NCI-H1048 (cell line): ENCODE data around the gene CYP2A6.
"Not testable (repeated sequence)": the region's sequence is repeated elsewhere in the genome, so short reads cannot be mapped to it uniquely, and the experiment has no call there.

Source experiments
- DNase-seq: peaks from one replicate; lab custom pipeline; 2025; lab: John Stamatoyannopoulos, UW

The CYP2A6 gene

DNA sequence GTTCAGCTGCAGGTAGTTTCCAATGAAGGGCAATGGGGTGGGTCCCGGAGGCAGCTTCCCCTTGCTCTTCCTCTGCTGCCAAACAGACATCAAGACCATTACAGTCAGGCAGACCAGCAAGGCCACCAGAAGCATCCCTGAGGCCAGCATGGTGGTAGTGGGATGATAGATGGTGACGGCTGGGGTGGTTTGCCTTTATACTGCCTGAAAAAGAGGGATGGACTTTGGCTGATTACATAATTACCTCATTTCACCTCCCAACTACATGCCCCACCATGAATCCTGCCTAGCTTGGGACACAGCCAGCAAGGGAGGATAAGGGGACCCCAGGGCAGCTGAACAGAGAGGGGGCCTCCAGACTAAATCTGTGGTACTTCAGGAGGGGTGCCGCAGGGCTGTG lies at the start of gene CYP2A6:
TSS of gene CYP2A6 (minus strand) at position 171 of the 400 bp plus-strand sequence. CDS start at position 150, 21 bp downstream.
- not testable (repeated sequence) for DNase-seq

- DNase-seq: not testable (repeated sequence)
Observed at GRCh38 chr19:40899964-40900363, 49.7 kb upstream of the CYP2A6 start.

DNA sequence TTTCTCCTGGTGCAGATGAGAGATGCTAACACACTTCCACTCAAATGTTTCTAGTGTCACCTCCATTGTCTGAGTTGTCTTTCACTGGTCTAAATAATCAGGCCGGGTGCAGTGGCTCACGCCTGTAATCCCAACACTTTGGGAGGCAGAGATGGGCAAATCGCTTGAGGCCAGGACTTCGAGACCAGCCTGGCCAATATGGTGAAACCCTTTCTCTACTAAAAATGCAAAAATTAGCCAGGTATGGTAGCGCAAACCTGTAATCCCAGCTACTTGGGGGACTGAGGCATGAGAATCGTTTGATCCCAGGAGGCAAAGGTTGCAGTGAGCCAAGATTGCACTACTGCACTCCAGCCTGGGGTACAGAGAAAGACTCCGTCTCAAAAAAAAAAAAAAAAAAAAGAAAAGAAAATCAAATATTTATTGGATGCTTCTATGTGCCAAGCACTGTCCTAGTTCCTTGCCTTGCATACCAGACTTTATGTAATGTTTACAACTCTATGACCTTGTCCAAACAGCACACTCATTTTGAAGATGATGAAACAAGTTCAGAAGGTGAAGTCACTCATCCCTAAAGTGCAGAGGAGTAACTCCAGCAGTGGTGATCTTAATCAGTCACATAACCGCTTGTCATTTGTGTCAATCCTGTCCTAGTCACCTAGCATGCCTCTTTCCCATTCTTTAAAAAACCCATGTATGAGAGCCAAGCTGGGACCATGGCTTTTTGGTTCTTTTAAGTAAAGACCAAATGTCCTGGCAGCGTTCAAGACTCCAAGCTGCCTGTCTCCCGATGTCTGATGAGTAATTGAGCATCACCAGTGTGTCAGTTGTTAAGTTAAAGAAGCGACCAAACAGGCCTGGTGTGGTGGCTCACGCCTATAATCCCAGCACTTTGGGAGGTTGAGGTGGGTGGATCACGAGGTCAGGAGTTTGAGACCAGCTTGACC lies 46.9 kb upstream of the CYP2A6 start:
- not testable (repeated sequence) for DNase-seq

DNA sequence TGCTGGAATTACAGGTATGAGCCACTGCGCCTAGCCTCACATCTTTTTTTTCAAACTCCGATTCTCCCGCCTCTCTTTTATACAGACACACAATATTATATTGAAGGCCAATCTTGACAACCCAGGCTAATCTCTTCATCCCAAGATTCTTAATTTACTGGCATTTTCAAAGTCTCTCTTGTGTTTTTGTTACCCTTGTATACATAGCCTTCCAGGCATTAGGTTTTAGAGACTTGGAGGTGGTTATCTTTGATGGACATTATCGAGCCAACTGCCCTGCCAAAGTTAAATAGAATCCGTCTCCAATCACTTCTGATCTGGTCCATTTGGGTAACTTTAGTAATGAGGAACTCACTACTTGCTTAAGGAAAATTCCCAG lies 46.2 kb upstream of the CYP2A6 start:
- DNase-seq: no peak

- no peak for DNase-seq
Observed at GRCh38 chr19:40893112-40893511, 42.9 kb upstream of the CYP2A6 start.

GRCh38 chr19:40889366-40889765 lies 39.1 kb upstream of the CYP2A6 start:
- DNase-seq: no peak

GRCh38 chr19:40888191-40888590 lies 37.9 kb upstream of the CYP2A6 start:
- no peak for DNase-seq

DNA sequence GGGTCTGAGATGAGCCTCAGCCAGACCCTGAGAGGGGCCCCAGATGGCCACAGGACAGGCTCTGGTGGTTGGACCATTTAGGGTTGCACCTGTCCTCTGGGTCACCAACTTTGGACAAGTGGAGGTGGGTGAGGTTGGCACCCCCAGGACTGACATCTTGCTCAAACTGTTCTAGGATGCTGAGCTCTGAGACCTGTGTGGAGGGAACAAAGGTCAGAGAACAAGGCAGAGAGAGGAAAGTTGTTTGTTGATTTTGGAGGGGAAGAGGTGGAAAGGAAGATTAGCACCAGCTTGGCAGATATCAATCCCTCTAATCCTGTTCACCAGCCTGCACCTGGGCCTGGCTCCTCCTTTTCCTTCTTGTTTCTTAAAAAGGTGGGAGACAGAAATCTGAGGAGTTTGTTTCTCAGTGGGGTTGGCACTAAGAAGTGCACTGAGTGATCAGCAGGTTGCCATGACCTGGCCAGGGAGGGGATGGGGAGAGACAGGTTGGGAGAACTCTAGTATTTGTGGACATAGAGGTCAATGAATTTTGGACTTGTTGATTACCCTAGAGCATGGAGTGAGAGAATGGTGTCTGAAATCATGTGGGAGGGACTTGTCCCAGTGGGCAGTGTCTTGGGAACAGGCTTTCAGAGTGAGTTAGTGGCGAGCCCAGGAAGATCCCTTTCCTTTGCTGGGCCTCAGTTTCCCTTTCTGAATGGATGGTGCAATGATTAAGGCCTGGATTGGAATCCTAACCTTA lies 34.1 kb upstream of the CYP2A6 start:
- not testable (repeated sequence) for DNase-seq

- DNase-seq: not testable (repeated sequence)
Observed at GRCh38 chr19:40882062-40882461, 31.8 kb upstream of the CYP2A6 start, which contains the start of gene CYP2A7. TSS of gene CYP2A7 (minus strand) at chr19:40882231. CDS start at chr19:40882210, 21 bp downstream.

GRCh38 chr19:40879349-40879748 lies 29.1 kb upstream of the CYP2A6 start:
- DNase-seq: not testable (repeated sequence)

DNA sequence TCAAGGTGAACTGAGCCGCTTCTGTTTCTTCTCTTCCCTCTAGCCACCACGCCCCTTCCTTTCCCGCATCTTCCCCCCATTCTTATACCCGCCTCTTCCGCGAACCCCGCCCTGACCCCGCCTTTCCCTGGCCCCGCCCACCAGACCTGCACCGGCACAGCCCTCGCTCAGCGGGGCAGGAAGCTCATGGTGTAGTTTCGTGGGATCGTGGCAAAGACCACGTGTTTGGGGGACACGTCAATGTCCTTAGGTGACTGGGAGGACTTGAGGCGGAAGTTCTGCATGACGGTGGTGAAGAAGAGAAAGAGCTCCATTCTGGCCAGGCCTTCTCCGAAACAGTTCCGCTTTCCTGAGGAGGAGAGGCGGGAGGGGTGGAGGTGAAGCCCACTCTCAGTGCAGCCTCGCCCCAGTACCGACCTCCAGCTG lies 25.3 kb upstream of the CYP2A6 start:
- not testable (repeated sequence) for DNase-seq

DNA sequence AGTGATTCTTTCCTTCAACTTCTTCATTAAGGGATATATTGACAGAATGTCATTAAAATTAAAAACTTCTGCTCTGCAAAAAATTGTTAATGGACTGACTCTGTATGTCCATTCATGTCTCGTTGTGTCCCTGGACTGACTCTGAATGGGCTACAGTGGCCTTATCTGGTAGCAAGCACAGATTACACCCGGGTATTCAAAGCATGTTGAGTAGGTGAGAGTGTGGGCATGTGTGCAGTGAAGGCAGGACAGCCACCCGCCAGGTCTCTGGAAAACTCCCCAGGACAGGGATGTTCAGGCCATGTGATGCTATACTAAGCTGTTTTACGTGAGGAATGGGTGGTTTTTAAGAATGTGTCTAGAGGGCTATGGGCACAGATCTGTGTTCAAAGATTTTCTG lies 24.6 kb upstream of the CYP2A6 start:
- DNase-seq: not testable (repeated sequence)

- not testable (repeated sequence) for DNase-seq
Observed at GRCh38 chr19:40873873-40874272, 23.6 kb upstream of the CYP2A6 start.

DNA sequence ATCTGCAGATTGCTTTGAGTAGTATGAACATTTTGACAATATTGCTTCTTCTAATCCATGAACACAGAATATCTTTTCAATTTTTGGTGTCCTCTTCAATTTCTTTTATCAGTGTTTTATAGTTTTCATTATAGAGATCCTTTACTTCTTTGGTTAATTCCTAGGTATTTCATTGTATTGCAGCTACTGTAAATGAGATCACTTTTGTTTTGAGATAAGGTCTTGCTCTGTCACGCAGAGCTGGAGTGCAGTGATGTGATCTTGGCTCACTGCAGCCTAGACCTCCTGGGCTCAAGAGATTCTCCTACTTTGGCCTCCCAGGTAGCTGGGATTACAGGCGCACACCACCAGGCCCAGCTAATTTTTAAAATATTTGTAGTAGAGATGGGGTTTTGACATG lies 22.0 kb upstream of the CYP2A6 start:
- no peak for DNase-seq

GRCh38 chr19:40867701-40868100 lies 17.5 kb upstream of the CYP2A6 start:
- no peak for DNase-seq

GRCh38 chr19:40864739-40865496 lies 14.7 kb upstream of the CYP2A6 start:
- not testable (repeated sequence) for DNase-seq

- DNase-seq: no peak
Observed at GRCh38 chr19:40862785-40863184, 12.5 kb upstream of the CYP2A6 start.

- DNase-seq: no peak
Observed at GRCh38 chr19:40862333-40862732, 12.1 kb upstream of the CYP2A6 start.

DNA sequence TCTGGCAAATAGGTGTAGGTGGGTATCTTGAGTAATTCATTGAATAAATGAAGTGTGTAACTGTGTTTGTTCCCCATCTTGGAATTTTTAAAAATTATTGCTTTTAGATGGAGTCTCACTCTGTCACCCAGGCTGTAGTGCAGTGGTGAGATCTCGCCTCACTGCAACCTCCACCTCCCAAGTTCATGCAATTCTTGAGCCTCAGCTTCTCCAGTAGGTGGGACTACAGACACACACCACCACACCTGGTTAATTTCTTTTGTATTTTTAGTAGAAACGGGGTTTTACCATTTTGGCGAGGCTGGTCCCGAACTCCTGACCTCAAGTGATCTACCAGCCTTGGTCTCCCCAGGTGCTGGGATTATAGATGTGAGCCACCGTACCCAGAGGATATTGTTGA lies 7.9 kb upstream of the CYP2A6 start:
- no peak for DNase-seq

DNA sequence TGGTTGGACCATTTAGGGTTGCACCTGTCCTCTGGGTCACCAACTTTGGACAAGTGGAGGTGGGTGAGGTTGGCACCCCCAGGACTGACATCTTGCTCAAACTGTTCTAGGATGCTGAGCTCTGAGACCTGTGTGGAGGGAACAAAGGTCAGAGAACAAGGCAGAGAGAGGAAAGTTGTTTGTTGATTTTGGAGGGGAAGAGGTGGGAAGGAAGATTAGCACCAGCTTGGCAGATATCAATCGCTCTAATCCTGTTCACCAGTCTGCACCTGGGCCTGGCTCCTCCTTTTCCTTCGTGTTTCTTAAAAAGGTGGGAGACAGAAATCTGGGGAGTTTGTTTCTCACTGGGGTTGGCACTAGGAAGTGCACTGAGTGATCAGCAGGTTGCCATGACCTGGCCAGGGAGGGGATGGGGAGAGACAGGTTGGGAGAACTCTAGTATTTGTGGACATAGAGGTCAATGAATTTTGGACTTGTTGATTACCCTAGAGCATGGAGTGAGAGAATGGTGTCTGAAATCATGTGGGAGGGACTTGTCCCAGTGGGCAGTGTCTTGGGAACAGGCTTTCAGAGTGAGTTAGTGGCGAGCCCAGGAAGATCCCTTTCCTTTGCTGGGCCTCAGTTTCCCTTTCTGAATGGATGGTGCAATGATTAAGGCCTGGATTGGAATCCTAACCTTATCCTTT lies 2.4 kb upstream of the CYP2A6 start:
- DNase-seq: not testable (repeated sequence)

DNA sequence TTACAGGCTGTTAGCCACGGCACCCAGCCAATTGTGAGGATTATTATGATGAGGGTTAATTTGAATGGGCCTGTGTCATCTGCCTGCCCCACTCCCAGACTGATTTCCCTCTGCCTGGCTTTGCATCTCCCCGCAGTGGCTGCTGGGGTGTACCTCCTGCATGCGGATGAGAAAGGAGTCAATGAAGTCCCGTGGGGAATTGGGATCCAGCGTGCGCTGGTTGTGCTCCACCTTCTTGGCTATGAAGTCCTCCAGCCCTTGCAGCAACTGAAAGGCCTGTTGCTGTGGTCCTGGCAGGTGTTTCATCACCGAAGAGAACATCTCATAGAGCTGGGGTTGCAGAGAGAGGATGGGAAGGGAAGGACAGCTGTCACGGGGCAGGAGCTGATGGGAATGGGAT lies 3.5 kb downstream of the CYP2A6 start:
- DNase-seq: not testable (repeated sequence)
